ENCODE measurements around the gene C16orf78.

Gene C16orf78

DNA sequence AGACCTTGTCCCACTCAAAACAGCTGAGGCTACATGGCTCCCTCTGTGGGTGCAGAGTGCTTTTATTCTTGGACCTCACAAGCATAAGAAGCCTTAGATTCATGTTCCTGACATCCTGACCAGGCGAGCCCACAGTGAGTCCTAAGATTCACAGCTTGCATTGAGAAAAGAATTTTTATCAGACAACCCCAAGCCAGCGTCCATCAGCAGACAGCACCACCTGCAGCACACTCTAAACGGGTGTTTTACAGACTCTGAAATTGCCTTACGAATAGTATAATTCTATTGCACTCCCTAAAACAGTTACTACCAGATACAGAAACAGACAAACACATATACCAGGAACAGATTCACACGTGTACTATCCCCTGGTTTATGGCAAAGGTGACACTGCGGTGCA lies 31.9 kb downstream of the C16orf78 start:
- H3K36me3 ChIP-seq: no peaks in the 10 kb centered on the region
- H3K4me1 ChIP-seq (ENCODE audit: control insufficient read depth in 1 of 2, insufficient read depth in 1 of 2, low read depth in 1 of 2, low read length in 1 of 2): no peaks in the 10 kb centered on the region
- no peak overlapping the region for H3K27ac ChIP-seq
- no peaks in the 10 kb centered on the region for H3K27me3 ChIP-seq
- no peak overlapping the region for H3K4me3 ChIP-seq (ENCODE audit: low read depth in 1 of 2, low read length in 1 of 2)
- TF ChIP-seq, protein P1, sequence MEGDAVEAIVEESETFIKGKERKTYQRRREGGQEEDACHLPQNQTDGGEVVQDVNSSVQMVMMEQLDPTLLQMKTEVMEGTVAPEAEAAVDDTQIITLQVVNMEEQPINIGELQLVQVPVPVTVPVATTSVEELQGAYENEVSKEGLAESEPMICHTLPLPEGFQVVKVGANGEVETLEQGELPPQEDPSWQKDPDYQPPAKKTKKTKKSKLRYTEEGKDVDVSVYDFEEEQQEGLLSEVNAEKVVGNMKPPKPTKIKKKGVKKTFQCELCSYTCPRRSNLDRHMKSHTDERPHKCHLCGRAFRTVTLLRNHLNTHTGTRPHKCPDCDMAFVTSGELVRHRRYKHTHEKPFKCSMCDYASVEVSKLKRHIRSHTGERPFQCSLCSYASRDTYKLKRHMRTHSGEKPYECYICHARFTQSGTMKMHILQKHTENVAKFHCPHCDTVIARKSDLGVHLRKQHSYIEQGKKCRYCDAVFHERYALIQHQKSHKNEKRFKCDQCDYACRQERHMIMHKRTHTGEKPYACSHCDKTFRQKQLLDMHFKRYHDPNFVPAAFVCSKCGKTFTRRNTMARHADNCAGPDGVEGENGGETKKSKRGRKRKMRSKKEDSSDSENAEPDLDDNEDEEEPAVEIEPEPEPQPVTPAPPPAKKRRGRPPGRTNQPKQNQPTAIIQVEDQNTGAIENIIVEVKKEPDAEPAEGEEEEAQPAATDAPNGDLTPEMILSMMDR (IDR thresholded peaks at IDR 0.05): no peak
- H3K9me3 ChIP-seq: no peaks in the 10 kb centered on the region

DNA sequence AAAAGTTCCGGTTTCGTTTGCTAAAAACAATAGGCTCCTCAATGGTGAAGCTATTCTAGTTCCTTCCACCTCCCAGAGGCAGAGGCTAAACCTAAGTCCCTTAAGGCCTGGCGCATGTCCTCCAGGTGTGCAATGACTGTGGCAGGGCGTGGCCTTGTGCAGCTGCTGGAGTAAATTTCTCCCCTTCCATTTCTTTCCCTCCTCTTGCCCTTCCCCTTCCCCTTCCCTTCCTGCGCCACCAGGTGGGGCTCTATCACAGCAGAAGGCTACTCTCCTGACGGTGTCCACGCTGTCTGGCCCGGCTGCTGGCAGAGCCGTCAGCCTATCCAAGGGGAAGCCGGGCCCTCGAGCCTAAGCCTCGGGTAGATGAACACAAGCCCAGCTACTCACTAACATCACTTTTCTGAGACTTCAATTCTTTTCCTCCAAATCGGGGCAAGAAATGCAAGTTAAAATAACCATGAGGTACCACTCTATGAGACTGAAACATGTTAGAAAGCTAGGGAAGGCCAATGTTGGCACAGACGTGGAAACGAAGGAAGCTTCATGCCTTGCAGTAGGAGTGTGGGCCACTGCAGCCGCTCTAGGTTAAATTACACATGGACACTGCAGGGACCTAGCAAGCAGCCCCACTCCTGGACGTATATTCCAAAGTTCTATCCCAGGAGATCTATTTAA lies 34.4 kb downstream of the C16orf78 start:
- H3K36me3 ChIP-seq: no peaks in the 10 kb centered on the region
- no peak overlapping the region for H3K4me3 ChIP-seq (ENCODE audit: low read depth in 1 of 2, low read length in 1 of 2)
- H3K27ac ChIP-seq: no peak overlapping the region
- TF ChIP-seq, protein P1 (IDR thresholded peaks at IDR 0.05): no peak
- no peaks in the 10 kb centered on the region for H3K9me3 ChIP-seq
- no peaks in the 10 kb centered on the region for H3K4me1 ChIP-seq (ENCODE audit: control insufficient read depth in 1 of 2, insufficient read depth in 1 of 2, low read depth in 1 of 2, low read length in 1 of 2)
- H3K27me3 ChIP-seq: no peaks in the 10 kb centered on the region

DNA sequence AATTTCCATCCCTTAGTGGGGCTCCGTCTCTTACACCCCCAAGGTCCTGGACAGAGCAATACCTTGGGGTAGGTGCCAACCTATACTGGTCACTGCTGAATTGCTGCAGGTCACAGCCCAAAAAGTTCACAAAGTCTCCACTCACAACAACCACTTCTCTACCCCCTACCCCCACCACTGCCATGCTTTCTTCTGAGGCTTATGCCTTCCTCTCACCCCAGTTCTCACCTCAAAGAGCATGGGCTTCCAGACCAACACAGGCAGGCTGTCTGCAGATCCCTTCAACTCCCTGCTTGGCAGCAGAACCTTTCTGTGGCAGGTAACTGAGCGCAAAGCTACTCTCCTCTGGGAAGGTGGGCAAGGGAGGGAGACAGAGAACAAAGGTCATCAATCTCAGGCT lies 35.5 kb downstream of the C16orf78 start:
- Histone ChIP-seq H3K36me3 (no peaks in the 10 kb centered on the region), H3K9me3 (no peaks in the 10 kb centered on the region), H3K27me3 (no peaks in the 10 kb centered on the region), H3K27ac (no peak overlapping the region), H3K4me1 (ENCODE audit: control insufficient read depth in 1 of 2, insufficient read depth in 1 of 2, low read depth in 1 of 2, low read length in 1 of 2) (no peaks in the 10 kb centered on the region), H3K4me3 (ENCODE audit: low read depth in 1 of 2, low read length in 1 of 2) (no peak overlapping the region)
- TF ChIP-seq, protein P1 (IDR thresholded peaks at IDR 0.05): no peak

DNA sequence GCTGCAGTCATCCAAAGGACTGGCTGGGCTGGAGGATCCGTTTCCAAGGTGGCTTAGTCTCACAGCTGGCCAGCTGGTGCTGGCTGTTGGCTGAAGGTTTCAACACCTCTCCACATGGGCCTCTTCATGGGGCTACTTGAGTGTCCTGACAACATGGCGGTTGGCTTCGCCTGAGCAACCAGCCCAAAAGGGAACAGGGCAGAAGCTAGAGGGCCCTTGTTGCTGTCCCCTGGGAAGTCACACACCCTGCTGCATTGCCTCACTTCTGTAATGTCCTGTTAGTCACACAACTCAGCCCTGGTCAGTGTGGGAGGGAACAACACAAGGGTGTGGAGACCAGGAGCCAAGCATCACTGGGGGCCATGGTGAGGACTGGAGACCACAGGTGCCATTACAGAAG lies 36.6 kb downstream of the C16orf78 start:
- no peaks in the 10 kb centered on the region for H3K4me1 ChIP-seq (ENCODE audit: control insufficient read depth in 1 of 2, insufficient read depth in 1 of 2, low read depth in 1 of 2, low read length in 1 of 2)
- no peaks in the 10 kb centered on the region for H3K9me3 ChIP-seq
- no peak overlapping the region for H3K4me3 ChIP-seq (ENCODE audit: low read depth in 1 of 2, low read length in 1 of 2)
- H3K27me3 ChIP-seq: no peaks in the 10 kb centered on the region
- H3K27ac ChIP-seq: no peak overlapping the region
- TF ChIP-seq, protein P1 (IDR thresholded peaks at IDR 0.05): no peak
- H3K36me3 ChIP-seq: no peaks in the 10 kb centered on the region

DNA sequence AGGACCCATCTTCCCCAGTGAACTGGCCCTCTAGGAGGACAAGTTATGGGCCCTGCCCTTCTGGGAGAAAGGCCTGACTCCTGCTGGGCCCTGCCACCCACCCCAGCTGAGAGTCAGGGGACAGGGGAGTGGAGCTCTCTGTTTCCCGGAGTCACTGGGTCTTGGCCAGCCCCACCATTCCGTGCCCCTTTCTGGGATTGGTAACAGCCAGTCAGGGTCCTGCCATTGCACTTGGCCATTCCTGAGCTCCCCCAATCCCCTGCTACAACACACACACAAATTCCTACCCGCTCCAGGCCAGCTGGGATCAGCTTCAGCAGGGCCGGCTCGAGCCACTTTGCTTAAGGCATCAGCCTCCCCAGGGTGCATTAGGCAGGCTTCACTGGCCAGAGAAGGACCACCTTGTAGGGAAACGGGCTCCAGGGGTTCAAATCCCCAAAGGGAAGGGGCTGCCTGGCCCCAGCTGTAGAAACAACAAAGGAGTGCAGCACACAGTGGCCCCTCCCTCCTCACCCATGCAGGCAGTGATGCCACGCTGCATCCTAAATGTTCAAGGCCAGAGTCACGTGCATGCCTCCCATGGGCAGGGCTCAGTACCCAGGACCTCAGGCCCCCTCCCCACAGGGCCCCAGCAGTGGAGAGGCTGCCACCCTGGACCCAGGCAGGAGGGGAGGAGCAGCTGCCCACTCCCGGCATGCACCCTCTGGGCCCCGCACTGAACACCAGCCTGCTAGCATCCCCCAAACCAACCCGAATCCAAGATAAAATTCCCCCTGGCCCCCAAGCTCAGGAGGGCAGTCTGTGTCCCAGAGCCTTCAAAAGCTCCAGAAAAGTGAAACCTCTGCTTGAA lies 37.7 kb downstream of the C16orf78 start:
- Histone ChIP-seq H3K27ac (no peak overlapping the region), H3K4me3 (ENCODE audit: low read depth in 1 of 2, low read length in 1 of 2) (no peak overlapping the region), H3K4me1 (ENCODE audit: control insufficient read depth in 1 of 2, insufficient read depth in 1 of 2, low read depth in 1 of 2, low read length in 1 of 2) (no peaks in the 10 kb centered on the region), H3K36me3 (no peaks in the 10 kb centered on the region), H3K9me3 (no peaks in the 10 kb centered on the region), H3K27me3 (no peaks in the 10 kb centered on the region)
- TF ChIP-seq, protein P1 (IDR thresholded peaks at IDR 0.05): no peak

Data from neutrophil (primary cell).